Dedifferentiated amniotic fluid mesenchymal stem cell (primary cell): ENCODE results near the gene ATXN7L3B.
"Not testable (repeated sequence)": the region's sequence is repeated elsewhere in the genome, so short reads cannot be mapped to it uniquely, and the experiment has no call there.

Experiments
- DNase-seq: peaks from one replicate; pipeline ENCODE4 v3.0.0-alpha.2; 2016; ENCODE audit errors: extremely low spot score

ATXN7L3B gene

GRCh38 chr12:74537707-74538385, at the start of gene ATXN7L3B:
TSS of gene ATXN7L3B (plus strand) at chr12:74537835. CDS start at chr12:74538113, 278 bp downstream.
- peak; percentile 93 for DNase-seq

DNA sequence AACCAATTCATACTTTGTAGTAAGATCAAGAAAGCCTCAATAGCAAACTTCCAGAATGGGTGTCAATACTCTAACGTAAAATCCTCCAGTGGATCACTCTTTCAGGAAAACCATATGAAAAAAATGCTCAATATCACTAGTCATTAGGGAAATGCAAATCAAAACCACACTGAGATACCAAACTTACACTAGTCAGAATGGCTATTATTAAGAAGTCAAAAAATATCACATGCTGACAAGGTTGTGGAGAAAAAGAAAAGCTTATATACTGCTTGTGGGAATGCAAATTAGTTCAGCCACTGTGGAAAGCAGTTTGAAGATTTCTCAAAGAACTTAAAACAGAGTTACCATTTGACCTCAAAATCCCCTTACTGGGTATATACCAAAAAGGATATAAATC, 49.5 kb upstream of the ATXN7L3B start:
- DNase-seq: no peak

DNA sequence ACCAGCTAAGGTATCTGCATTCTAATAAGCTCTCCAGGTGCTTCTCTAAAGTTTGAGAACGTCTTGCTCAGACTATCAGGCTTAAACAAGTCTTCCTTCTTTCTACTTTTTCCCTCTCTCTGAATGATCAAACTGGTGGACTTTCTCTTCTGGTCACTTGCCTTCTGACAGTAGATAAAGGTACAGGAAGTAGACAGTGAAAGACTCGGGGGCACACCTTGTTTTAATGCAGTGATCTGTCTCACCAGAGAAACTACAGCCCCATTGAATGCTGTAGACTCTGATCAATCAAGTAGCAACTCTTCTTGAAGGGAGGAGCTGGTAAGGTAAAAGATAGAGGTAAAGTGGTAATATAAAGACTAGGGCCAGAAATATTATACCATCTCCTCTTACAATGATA, 48.1 kb upstream of the ATXN7L3B start:
- DNase-seq: no peak

DNA sequence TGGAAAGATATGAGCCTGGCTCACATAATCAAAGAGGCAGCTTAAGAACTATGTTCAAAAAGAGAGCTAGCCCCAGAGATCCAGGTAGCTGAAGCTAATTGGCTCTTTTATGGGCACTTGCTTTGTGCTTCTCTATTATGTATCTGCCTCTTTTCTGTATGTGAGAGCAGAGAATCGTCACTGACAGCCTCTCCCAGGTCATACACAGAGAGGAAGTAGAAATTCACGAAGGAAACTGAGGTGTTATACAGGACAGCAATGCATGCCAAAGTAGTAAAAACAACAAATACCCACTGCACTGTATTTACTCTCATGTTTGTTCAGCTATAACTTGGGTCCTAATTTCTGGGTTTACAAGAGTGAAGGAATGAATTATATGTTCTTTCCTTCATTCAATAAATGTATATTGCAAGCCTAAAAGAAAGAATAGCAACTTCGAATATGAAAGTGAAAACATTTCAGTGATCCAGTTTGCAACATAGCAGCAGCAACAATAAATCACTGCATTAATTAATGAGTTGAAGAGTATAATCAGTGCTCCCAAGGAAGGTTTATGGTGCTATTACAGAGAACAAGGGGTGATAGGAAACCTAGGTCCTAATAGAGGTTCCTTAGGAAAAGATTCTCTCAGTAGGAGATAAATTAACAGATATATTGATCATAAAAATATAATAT, 47.1 kb upstream of the ATXN7L3B start:
- no peak for DNase-seq

GRCh38 chr12:74491374-74491773, 46.3 kb upstream of the ATXN7L3B start:
- no peak for DNase-seq

- DNase-seq: no peak
Observed at GRCh38 chr12:74499192-74499591, 38.4 kb upstream of the ATXN7L3B start.

- not testable (repeated sequence) for DNase-seq
Observed at GRCh38 chr12:74508873-74509657, 28.6 kb upstream of the ATXN7L3B start.

GRCh38 chr12:74509886-74510285, 27.7 kb upstream of the ATXN7L3B start:
- DNase-seq: no peak

- no peak for DNase-seq
Observed at GRCh38 chr12:74514098-74514872, 23.4 kb upstream of the ATXN7L3B start.

DNA sequence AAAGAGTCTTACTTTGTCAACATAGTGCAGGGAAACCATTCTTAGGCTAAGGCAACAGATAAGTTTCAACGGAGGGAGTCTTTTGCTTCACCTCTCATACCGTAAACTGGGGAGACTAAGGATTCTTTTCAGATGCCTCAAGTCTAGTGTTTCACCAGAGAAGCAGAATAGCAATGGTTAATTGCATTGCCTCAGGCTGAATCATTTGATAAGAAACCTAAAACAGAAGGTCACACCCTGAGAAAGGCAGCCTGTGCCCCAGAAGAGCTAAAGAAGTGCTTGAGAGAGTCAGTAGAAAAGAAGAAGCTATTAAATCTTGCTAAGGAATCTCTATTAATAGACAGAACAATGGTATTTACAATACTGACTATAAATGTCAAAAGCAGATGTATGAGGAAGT, 21.8 kb upstream of the ATXN7L3B start:
- no peak for DNase-seq

- DNase-seq: no peak
Observed at GRCh38 chr12:74526535-74526934, 11.1 kb upstream of the ATXN7L3B start.

DNA sequence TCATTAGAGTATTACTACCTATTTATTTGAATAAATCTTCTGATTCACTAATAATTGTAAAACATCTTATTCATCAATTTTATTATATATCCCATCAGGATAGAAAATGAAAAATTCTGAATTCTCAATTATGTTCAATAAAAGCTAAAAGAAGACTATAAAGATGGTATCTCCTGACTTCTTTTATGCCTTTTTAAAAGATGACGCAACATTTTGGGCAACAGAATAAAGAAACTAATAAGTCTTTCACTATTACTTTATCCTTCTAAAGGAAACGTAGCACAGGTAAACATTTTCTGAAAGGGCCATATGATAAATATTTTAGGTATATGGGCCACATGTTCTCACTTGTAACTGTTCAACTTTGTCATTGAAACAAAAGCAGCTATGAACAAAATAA, 10.1 kb upstream of the ATXN7L3B start:
- DNase-seq: no peak

DNA sequence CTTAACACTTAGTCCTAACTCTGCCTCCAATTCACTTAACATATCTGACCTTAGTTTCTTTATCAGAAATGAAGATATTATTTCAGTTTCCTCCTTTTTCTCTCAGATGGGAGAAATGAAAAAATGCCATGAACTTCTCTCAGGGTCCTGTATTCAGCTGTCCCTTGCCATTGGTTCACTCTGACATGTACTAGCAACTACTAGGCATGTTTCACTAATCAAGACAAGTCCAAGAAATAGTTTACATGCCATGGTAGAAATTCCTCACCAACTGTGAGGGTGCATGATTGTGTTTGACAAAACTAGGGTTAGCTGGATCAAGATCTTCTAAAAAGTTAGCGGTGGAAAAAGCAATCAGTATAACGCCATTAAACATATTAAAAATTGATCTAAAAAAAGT, 7.0 kb upstream of the ATXN7L3B start:
- DNase-seq: no peak

GRCh38 chr12:74535536-74535935, 2.1 kb upstream of the ATXN7L3B start:
- no peak for DNase-seq

- DNase-seq: peak; percentile 76
Observed at GRCh38 chr12:74537126-74537706, 419 bp upstream of the ATXN7L3B start.

DNA sequence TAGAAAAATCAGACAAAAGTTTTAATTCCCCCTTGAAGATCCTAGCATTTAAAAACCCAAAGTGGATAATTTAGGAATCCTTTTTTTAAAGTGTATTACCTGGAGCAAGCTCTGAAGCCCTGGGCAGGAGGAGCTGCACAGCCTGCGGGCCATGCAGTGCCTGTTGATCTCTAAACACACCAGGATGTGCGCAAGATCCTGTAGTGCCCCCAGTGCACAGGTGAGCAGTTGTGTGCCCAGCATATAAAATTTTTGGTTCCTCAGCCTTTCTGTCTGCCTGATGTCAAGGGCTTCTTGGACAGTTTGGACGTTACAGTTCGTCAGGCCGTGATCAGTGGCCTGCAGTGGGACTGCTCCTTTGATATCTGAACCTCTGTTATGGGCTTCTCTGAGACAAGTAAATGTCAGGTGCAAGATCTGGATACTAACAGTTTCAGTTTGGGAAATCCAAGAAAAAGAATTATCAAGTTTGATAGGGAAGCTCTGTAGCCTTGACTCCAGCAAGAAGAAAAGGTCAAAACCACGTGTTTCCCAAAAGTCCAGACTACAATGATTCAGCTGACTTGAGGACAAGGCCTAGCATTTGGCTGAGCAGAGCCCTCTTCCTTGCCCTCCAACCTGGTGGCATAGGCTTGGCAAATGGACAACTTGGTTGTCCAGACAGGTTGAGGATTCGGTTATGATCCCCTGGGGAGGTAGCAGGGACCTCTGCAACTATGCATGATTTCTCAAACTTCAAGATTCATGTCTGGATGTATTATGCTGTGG, 1.0 kb downstream of the ATXN7L3B start:
- no peak for DNase-seq

DNA sequence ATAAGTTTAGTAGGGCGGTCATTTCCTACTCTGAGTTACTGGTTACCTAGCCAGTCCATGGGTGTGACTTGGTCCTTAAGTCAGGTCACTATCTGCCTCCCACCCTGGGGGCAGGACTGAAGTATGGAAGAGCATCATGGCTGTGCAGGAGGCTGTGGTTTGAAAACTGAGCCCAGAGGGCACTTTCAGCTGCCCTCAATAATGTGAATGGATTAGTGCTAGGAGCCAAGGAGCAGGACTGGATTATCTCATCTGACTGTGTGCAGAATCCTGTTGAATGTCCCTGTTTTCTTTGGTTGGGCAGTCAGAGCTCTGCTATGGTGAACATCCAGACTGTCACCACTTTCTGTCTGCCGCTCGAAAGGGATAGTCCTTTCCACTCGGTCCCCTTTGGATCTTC, 1.6 kb downstream of the ATXN7L3B start:
- DNase-seq: no peak

GRCh38 chr12:74539765-74540526, 2.3 kb downstream of the ATXN7L3B start:
- DNase-seq: no peak

DNA sequence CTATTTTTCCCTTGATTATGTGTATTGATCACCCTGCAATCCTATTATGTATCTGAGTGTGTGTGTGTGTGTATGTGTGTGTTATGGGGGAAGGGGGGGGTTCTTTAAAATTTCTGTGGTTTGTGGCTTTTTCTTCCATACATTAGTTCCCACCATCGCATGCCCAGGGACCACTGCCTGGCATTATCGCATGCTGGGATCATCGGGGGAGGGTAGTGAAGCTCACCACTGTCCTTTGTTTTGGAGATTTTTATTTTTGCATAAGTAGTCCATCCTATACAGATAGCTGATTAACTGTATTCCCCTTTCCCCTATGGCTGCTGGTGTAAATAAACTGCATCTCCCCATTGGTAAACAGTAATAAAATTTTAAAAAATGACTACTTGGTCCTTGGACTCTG, 3.4 kb downstream of the ATXN7L3B start:
- DNase-seq: no peak

DNA sequence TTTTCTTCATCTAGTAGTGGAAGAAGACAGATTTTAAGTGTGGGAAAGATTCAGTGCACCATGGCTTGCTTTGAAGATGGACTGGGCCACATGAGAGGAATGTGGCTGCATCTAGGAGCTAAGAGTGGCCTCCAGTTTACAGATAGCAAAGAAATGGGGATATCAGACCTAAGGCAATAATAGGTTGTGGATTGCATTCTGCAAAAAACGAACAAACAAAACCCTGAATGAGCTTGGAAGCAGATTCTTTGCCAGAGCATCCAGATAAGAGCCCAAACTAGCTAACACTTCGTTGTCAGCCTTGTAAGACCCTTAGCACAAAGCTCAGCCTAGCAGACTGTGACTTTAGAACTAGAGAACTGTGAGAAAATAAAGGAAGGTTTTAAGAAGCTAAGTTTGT, 9.6 kb downstream of the ATXN7L3B start:
- DNase-seq: no peak
